GM12878 (cell line): Measurements from ENCODE around the gene WDR74. TPM values are rescaled to one million over a fixed set of nuclear protein-coding genes. Genes with fewer than 3 reads are reported as not detected.
A peak's percentile ranks its signal among the peaks of the same experiment; 100 is the strongest.

Source experiments
- BHLHE40 ChIP-seq, 2 experiments: fragments of 450-650 bp in 1 of 2; IDR thresholded peaks; 2 replicates each; pipeline ENCODE4 v1.6.1; 2011 to 2017; ENCODE audit warnings: low read depth in 2 of 2, borderline replicate concordance in 1 of 2, improper control_type of control experiment in 1 of 2, low read length in 1 of 2, mild to moderate bottlenecking in 1 of 2
- E4F1 ChIP-seq: fragments of 450-650 bp; IDR thresholded peaks from 2 replicates; pipeline ENCODE4 v1.6.1; 2018; ENCODE audit warnings: borderline replicate concordance, mild to moderate bottlenecking; ENCODE audit not compliant: partially characterized antibody
- EED ChIP-seq: sonication (generic); IDR thresholded peaks from 2 replicates; pipeline ENCODE4 v1.6.1; 2016; ENCODE audit warnings: antibody characterized with exemption, low read depth
- FOXK2 ChIP-seq: fragments of 450-650 bp; IDR thresholded peaks from 2 replicates; pipeline ENCODE4 v1.6.1; 2017; ENCODE audit warnings: mild to moderate bottlenecking, moderate library complexity
- HDAC6 ChIP-seq: fragments of 200-600 bp; sonication (generic); IDR thresholded peaks from one replicate; pipeline ENCODE4 v1.8.0; 2017; ENCODE audit warnings: antibody characterized with exemption; ENCODE audit not compliant: unreplicated experiment
- LARP7 ChIP-seq: fragments of 450-650 bp; IDR thresholded peaks from 2 replicates; pipeline ENCODE4 v1.6.1; 2017; ENCODE audit warnings: mild to moderate bottlenecking
- MYC ChIP-seq: IDR thresholded peaks from 2 replicates; pipeline ENCODE4 v1.6.1; 2011; ENCODE audit warnings: mild to moderate bottlenecking, low read length, moderate library complexity, inconsistent platforms; ENCODE audit not compliant: insufficient read depth, insufficient replicate concordance, insufficient read length, severe bottlenecking
- PAX5 ChIP-seq: IDR thresholded peaks from 2 replicates; pipeline ENCODE4 v1.6.1; 2011; ENCODE audit warnings: low read depth, low read length, borderline replicate concordance
- PRDM15 ChIP-seq: fragments of 450-650 bp; formaldehyde crosslinking; IDR thresholded peaks from 2 replicates; pipeline ENCODE4 v1.4.0; 2020; ENCODE audit warnings: mild to moderate bottlenecking, moderate library complexity
- SIX5 ChIP-seq: IDR thresholded peaks from 2 replicates; pipeline ENCODE4 v1.6.1; 2011; ENCODE audit warnings: mild to moderate bottlenecking, low read depth, low read length, moderate library complexity; ENCODE audit not compliant: severe bottlenecking
- STAT3 ChIP-seq: IDR thresholded peaks from 2 replicates; pipeline ENCODE4 v1.6.1; 2011; ENCODE audit warnings: low read depth, low read length, improper control_type of control experiment
- WRNIP1 ChIP-seq: IDR thresholded peaks from 2 replicates; pipeline ENCODE4 v1.6.1; 2011; ENCODE audit warnings: low read depth, low read length, improper control_type of control experiment, borderline replicate concordance
- YBX1 ChIP-seq: fragments of 450-650 bp; IDR thresholded peaks from 2 replicates; pipeline ENCODE4 v1.6.1; 2016; ENCODE audit warnings: antibody characterized with exemption
- ZBTB33 ChIP-seq: fragments of 450-650 bp; IDR thresholded peaks from 2 replicates; pipeline ENCODE4 v1.6.1; 2017; ENCODE audit warnings: mild to moderate bottlenecking
- polyA plus RNA-seq, 11 experiments: library from polyadenylated mRNA; depleted of rRNA in 4 of 11; unstranded in 6 of 11; stranded (reverse) in 5 of 11; fragments of >200 nt; fragmentation: Nextera tagmentation in 4 of 11; fragmentation: Illumina TruSeq in 1 of 11; extraction: Ambion mirVana in 4 of 11; extraction: Trizol in 1 of 11; gene quantifications; 1 replicate in 1 of 11; 2 replicates in 10 of 11; pipeline versions ENCODE4 v1.2.1 to v1.2.3, GENCODE V29; 2011 to 2016; ENCODE audit warnings: inconsistent platforms in 2 of 11, missing spikeins in 2 of 11, low read depth in 1 of 11
- total RNA-seq, 4 experiments: library from RNA; depleted of rRNA in 3 of 4; stranded (reverse); fragments of >200 nt in 3 of 4; fragmentation: Illumina TruSeq in 1 of 4; extraction: Trizol in 1 of 4; gene quantifications; 2 replicates each; pipeline versions ENCODE4 v1.2.1 to v1.2.3, GENCODE V29; 2013 to 2021
- TF ChIP-seq, protein P1 (sequence below): fragments of 450-650 bp; IDR thresholded peaks from 2 replicates; pipeline ENCODE4 v1.6.1; 2016; ENCODE audit warnings: mild to moderate bottlenecking, moderate library complexity, borderline replicate concordance

Gene WDR74
- total and polyA plus RNA-seq, 10 of the 15 experiments (the other 5 are each of a cell fraction or from before 2014, with no cell fraction given) = 18.2 to 103 (median 60.7) TPM

GRCh38 chr11:62839050-62839945 is at the start of gene WDR74 (continued):
- no peak for TF ChIP-seq PRDM15 (CRISPR knock-in tag)
- TF ChIP-seq FOXK2 = peak; percentile 94
- no peak for TF ChIP-seq ZBTB33
- TF ChIP-seq BHLHE40 (IDR thresholded peaks at IDR 0.05; ENCODE audit: borderline replicate concordance in 1 of 2, low read depth in 2 of 2, low read length in 1 of 2) = peak; percentile 54 to 57
- peak; percentile 74; the same call in 1 of the 2 replicates for TF ChIP-seq STAT3
- TF ChIP-seq SIX5 = peak; percentile 64
- TF ChIP-seq LARP7 = peak; percentile 76
- TF ChIP-seq HDAC6 = no peak
- no peak for TF ChIP-seq E4F1
- peak; percentile 58; the same call in 1 of the 2 replicates for TF ChIP-seq PAX5
- 0 out of 2 replicates have a peak, but pooled peaks have one; percentile 7 for TF ChIP-seq WRNIP1
- TF ChIP-seq YBX1 = no peak
- TF ChIP-seq EED = no peak
- peak; percentile 95 for TF ChIP-seq MYC
- TF ChIP-seq, protein P1, sequence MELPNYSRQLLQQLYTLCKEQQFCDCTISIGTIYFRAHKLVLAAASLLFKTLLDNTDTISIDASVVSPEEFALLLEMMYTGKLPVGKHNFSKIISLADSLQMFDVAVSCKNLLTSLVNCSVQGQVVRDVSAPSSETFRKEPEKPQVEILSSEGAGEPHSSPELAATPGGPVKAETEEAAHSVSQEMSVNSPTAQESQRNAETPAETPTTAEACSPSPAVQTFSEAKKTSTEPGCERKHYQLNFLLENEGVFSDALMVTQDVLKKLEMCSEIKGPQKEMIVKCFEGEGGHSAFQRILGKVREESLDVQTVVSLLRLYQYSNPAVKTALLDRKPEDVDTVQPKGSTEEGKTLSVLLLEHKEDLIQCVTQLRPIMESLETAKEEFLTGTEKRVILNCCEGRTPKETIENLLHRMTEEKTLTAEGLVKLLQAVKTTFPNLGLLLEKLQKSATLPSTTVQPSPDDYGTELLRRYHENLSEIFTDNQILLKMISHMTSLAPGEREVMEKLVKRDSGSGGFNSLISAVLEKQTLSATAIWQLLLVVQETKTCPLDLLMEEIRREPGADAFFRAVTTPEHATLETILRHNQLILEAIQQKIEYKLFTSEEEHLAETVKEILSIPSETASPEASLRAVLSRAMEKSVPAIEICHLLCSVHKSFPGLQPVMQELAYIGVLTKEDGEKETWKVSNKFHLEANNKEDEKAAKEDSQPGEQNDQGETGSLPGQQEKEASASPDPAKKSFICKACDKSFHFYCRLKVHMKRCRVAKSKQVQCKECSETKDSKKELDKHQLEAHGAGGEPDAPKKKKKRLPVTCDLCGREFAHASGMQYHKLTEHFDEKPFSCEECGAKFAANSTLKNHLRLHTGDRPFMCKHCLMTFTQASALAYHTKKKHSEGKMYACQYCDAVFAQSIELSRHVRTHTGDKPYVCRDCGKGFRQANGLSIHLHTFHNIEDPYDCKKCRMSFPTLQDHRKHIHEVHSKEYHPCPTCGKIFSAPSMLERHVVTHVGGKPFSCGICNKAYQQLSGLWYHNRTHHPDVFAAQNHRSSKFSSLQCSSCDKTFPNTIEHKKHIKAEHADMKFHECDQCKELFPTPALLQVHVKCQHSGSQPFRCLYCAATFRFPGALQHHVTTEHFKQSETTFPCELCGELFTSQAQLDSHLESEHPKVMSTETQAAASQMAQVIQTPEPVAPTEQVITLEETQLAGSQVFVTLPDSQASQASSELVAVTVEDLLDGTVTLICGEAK = peak; percentile 90
